ENCODE data around the gene OXNAD1.

The OXNAD1 gene

DNA sequence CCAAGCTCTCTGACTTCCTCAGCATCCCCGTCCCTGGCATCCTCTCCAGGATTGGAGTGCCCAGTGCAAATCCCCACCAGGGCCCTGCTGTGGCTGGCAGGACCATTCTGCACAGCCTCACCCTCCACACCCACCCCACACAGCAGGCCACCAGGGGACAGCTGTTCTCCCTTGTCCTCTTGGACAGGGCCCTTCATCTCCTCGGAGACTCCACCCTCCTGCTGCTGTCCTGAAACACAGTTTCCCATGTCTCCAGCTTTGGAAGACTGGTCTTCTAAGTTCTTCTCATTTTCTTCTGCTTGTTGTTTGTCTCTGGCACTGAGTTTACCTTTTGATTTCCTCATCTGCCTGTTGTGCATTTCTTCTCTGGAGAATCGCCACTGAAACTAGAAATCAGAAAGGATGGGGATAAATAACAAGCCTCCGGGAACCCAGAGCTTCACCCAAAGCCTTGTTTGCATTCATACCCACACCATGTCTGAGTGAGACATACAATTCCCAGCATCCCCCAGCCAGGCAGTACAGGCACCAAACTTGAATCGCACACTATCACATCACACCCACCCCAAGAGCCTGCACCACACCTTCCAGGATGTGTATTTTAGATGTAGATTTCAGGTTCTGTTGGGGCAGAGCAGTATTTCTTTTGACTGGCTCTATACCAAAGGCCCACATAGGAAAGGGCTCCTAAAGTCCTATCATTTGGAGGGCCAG lies 52.0 kb downstream of the OXNAD1 start:
- Histone ChIP-seq H4K91ac (ENCODE audit: low read length) (no peak overlapping the region), H2BK120ac (ENCODE audit: low read depth, low read length) (no peak overlapping the region), H3K36me3 (ENCODE audit: control insufficient read depth in 1 of 2, insufficient read depth in 2 of 2, low read depth in 1 of 2, low read length in 2 of 2) (peaks cover 61 to 73% of the 10 kb centered on the region in 2 experiments), H3K4me2 (ENCODE audit: low read length, poor library complexity, severe bottlenecking) (no peak overlapping the region), H3K79me1 (replicated peaks; ENCODE audit: low read length, poor library complexity, severe bottlenecking) (peaks cover 42% of the 10 kb centered on the region), H3K14ac (ENCODE audit: low read length in 2 of 2) (no peak overlapping the region), H3K4me3 (ENCODE audit: insufficient read depth in 1 of 2, low read depth in 1 of 2, low read length in 2 of 2) (no peak overlapping the region), H3K18ac (ENCODE audit: low read depth in 1 of 2, low read length in 2 of 2) (peak overlapping the region in 1 of 2 experiments; percentile 34), H2BK15ac (ENCODE audit: low read depth, poor library complexity, severe bottlenecking) (no peak overlapping the region), H2BK12ac (ENCODE audit: low read length in 2 of 2) (peak overlapping the region; percentile 52 to 80), H3K9ac (ENCODE audit: low read length) (no peak overlapping the region), H3K4me1 (ENCODE audit: control insufficient read depth, insufficient read depth, low read depth, low read length) (peaks cover 11% of the 10 kb centered on the region), H3K9me3 (ENCODE audit: control insufficient read depth, low read length) (no peaks in the 10 kb centered on the region), H2AFZ (ENCODE audit: low read depth, low read length) (no peak overlapping the region), H3K27ac (ENCODE audit: low read length, poor library complexity, severe bottlenecking) (no peak overlapping the region), H3K4ac (ENCODE audit: low read depth in 1 of 2, low read length in 2 of 2) (peak overlapping the region in 1 of 2 experiments; percentile 82), H4K8ac (ENCODE audit: low read length) (peak overlapping the region; percentile 81), H3K23ac (ENCODE audit: low read length in 2 of 2) (peak overlapping the region in 1 of 2 experiments; percentile 87), H3K27me3 (ENCODE audit: control insufficient read depth in 1 of 2, insufficient read depth in 1 of 2, low read length in 2 of 2) (no peaks in the 10 kb centered on the region), H2AK5ac (ENCODE audit: low read length, severe bottlenecking) (no peak overlapping the region), H2BK5ac (ENCODE audit: low read depth, low read length, poor library complexity, severe bottlenecking) (no peak overlapping the region)
- 96% methylated on average over 4 of the region's 5 CpGs for WGBS
- no peak for DNase-seq

DNA sequence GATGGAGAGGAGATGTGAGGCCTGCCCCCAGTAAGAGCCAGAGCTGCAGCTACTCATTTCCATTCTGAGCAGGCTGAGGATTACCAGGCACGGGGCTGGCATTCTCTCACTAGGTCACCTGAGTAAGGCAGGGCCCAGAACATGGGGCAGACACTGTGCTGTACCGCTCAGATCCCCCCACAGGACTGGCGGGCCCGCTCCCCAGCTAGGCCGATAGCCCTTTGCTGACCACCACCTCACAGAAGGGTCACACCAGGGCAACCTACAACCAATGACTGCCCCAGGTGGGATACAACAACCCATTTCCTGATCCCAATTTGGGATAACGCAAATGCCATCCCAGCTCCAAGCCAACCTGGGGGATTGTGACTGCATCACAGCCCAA lies 52.5 kb downstream of the OXNAD1 start:
- H3K4me3 ChIP-seq (ENCODE audit: insufficient read depth in 1 of 2, low read depth in 1 of 2, low read length in 2 of 2), result no peak overlapping the region

DNA sequence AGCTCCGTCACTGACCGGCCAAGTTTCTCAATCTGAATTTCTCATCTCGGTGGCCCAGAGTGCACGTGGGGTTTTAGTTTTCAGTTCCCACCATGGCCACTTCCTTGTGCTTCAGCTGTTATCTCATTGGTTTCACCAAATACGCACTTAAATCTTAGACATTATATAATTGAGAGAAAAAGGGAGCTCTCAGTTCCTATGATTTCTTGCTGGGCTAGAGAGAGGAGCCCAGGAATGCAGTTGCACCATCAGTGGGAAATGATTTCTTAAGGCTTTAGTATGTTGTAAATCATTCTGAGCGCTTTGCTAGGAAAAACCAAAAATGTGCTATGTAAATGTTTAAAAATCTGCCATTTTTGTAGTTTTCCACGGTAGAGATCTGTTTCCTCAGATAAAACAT lies 53.2 kb downstream of the OXNAD1 start:
- peak overlapping the region in 1 of 2 experiments; percentile 94 for H2BK12ac ChIP-seq (ENCODE audit: low read length in 2 of 2)
- H3K4ac ChIP-seq (ENCODE audit: low read depth in 1 of 2, low read length in 2 of 2), result no peak overlapping the region
- peaks cover 13% of the 10 kb centered on the region for H3K4me1 ChIP-seq (ENCODE audit: control insufficient read depth, insufficient read depth, low read depth, low read length)
- H3K14ac ChIP-seq (ENCODE audit: low read length in 2 of 2), result no peak overlapping the region
- peak overlapping the region; percentile 36 for H4K91ac ChIP-seq (ENCODE audit: low read length)
- peaks cover 45% of the 10 kb centered on the region for H3K79me1 ChIP-seq (replicated peaks; ENCODE audit: low read length, poor library complexity, severe bottlenecking)
- H3K27me3 ChIP-seq (ENCODE audit: control insufficient read depth in 1 of 2, insufficient read depth in 1 of 2, low read length in 2 of 2), result no peaks in the 10 kb centered on the region
- H2AK5ac ChIP-seq (ENCODE audit: low read length, severe bottlenecking), result no peak overlapping the region
- H3K4me3 ChIP-seq (ENCODE audit: insufficient read depth in 1 of 2, low read depth in 1 of 2, low read length in 2 of 2), result no peak overlapping the region
- no peak overlapping the region for H3K27ac ChIP-seq (ENCODE audit: low read length, poor library complexity, severe bottlenecking)
- H3K9me3 ChIP-seq (ENCODE audit: control insufficient read depth, low read length), result no peaks in the 10 kb centered on the region
- WGBS, result 74% methylated on average over 4 of the region's 7 CpGs
- H2BK15ac ChIP-seq (ENCODE audit: low read depth, poor library complexity, severe bottlenecking), result no peak overlapping the region
- H2BK120ac ChIP-seq (ENCODE audit: low read depth, low read length), result no peak overlapping the region
- no peak overlapping the region for H3K23ac ChIP-seq (ENCODE audit: low read length in 2 of 2)
- peaks cover 65 to 84% of the 10 kb centered on the region in 2 experiments for H3K36me3 ChIP-seq (ENCODE audit: control insufficient read depth in 1 of 2, insufficient read depth in 2 of 2, low read depth in 1 of 2, low read length in 2 of 2)
- no peak overlapping the region for H3K4me2 ChIP-seq (ENCODE audit: low read length, poor library complexity, severe bottlenecking)
- peak overlapping the region in 1 of 2 experiments; percentile 70 for H3K18ac ChIP-seq (ENCODE audit: low read depth in 1 of 2, low read length in 2 of 2)
- no peak overlapping the region for H2AFZ ChIP-seq (ENCODE audit: low read depth, low read length)
- DNase-seq, result peak; percentile 81
- H3K9ac ChIP-seq (ENCODE audit: low read length), result no peak overlapping the region
- H2BK5ac ChIP-seq (ENCODE audit: low read depth, low read length, poor library complexity, severe bottlenecking), result no peak overlapping the region
- peak overlapping the region; percentile 81 for H4K8ac ChIP-seq (ENCODE audit: low read length)

More for the DNA sequence above, 52.5 kb downstream of the OXNAD1 start:
- H2BK5ac ChIP-seq (ENCODE audit: low read depth, low read length, poor library complexity, severe bottlenecking), result no peak overlapping the region
- H3K9me3 ChIP-seq (ENCODE audit: control insufficient read depth, low read length), result no peaks in the 10 kb centered on the region
- H3K79me1 ChIP-seq (replicated peaks; ENCODE audit: low read length, poor library complexity, severe bottlenecking), result peaks cover 39% of the 10 kb centered on the region
- peaks cover 13% of the 10 kb centered on the region for H3K4me1 ChIP-seq (ENCODE audit: control insufficient read depth, insufficient read depth, low read depth, low read length)
- H3K4ac ChIP-seq (ENCODE audit: low read depth in 1 of 2, low read length in 2 of 2), result peak overlapping the region; percentile 82
- 96% methylated on average over 6 of the region's 6 CpGs for WGBS
- no peak overlapping the region for H3K23ac ChIP-seq (ENCODE audit: low read length in 2 of 2)
- H4K91ac ChIP-seq (ENCODE audit: low read length), result peak overlapping the region; percentile 88
- DNase-seq, result no peak
- peak overlapping the region; percentile 81 for H4K8ac ChIP-seq (ENCODE audit: low read length)
- no peak overlapping the region for H3K4me2 ChIP-seq (ENCODE audit: low read length, poor library complexity, severe bottlenecking)
- peak overlapping the region; percentile 42 for H2AK5ac ChIP-seq (ENCODE audit: low read length, severe bottlenecking)
- H3K27ac ChIP-seq (ENCODE audit: low read length, poor library complexity, severe bottlenecking), result no peak overlapping the region
- peak overlapping the region; percentile 70 to 90 for H3K18ac ChIP-seq (ENCODE audit: low read depth in 1 of 2, low read length in 2 of 2)
- no peak overlapping the region for H2AFZ ChIP-seq (ENCODE audit: low read depth, low read length)
- peak overlapping the region; percentile 60 for H2BK15ac ChIP-seq (ENCODE audit: low read depth, poor library complexity, severe bottlenecking)
- H3K14ac ChIP-seq (ENCODE audit: low read length in 2 of 2), result peak overlapping the region in 1 of 2 experiments; percentile 84
- peaks cover 61 to 79% of the 10 kb centered on the region in 2 experiments for H3K36me3 ChIP-seq (ENCODE audit: control insufficient read depth in 1 of 2, insufficient read depth in 2 of 2, low read depth in 1 of 2, low read length in 2 of 2)
- no peaks in the 10 kb centered on the region for H3K27me3 ChIP-seq (ENCODE audit: control insufficient read depth in 1 of 2, insufficient read depth in 1 of 2, low read length in 2 of 2)
- H3K9ac ChIP-seq (ENCODE audit: low read length), result no peak overlapping the region
- H2BK12ac ChIP-seq (ENCODE audit: low read length in 2 of 2), result peak overlapping the region; percentile 80 to 94
- peak overlapping the region; percentile 84 for H2BK120ac ChIP-seq (ENCODE audit: low read depth, low read length)

DNA sequence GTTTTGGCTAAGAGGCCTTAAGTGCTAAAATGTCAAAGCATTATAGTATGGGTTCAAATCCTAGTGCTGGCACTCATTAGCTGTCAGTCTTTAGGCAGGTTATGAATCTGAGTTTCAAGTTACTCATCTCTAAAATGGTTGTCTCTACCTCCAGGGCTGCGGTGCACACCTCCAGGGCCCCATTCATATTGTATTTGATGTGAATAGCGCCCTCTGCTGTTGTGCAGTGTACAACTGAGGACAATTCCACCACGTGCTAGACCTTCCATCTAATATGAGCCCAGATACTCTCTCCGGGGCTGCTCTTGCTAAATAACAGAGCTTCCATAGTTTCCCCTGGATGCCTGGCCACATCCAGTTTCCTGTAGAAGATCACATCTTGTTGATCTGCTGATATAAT lies 54.3 kb downstream of the OXNAD1 start:
- DNase-seq, result no peak
- no peak overlapping the region for H2BK120ac ChIP-seq (ENCODE audit: low read depth, low read length)
- peaks cover 13% of the 10 kb centered on the region for H3K4me1 ChIP-seq (ENCODE audit: control insufficient read depth, insufficient read depth, low read depth, low read length)
- H3K9me3 ChIP-seq (ENCODE audit: control insufficient read depth, low read length), result no peaks in the 10 kb centered on the region
- H2BK12ac ChIP-seq (ENCODE audit: low read length in 2 of 2), result peak overlapping the region in 1 of 2 experiments; percentile 74
- no peak overlapping the region for H3K4me2 ChIP-seq (ENCODE audit: low read length, poor library complexity, severe bottlenecking)
- H3K4ac ChIP-seq (ENCODE audit: low read depth in 1 of 2, low read length in 2 of 2), result no peak overlapping the region
- H3K18ac ChIP-seq (ENCODE audit: low read depth in 1 of 2, low read length in 2 of 2), result peak overlapping the region in 1 of 2 experiments; percentile 80
- H3K4me3 ChIP-seq (ENCODE audit: insufficient read depth in 1 of 2, low read depth in 1 of 2, low read length in 2 of 2), result no peak overlapping the region
- H3K9ac ChIP-seq (ENCODE audit: low read length), result no peak overlapping the region
- no peak overlapping the region for H3K23ac ChIP-seq (ENCODE audit: low read length in 2 of 2)
- no peak overlapping the region for H2AK5ac ChIP-seq (ENCODE audit: low read length, severe bottlenecking)
- no peak overlapping the region for H2BK5ac ChIP-seq (ENCODE audit: low read depth, low read length, poor library complexity, severe bottlenecking)
- H3K14ac ChIP-seq (ENCODE audit: low read length in 2 of 2), result no peak overlapping the region
- WGBS, result 71% methylated on average over 4 of the region's 4 CpGs
- H2AFZ ChIP-seq (ENCODE audit: low read depth, low read length), result no peak overlapping the region
- no peak overlapping the region for H2BK15ac ChIP-seq (ENCODE audit: low read depth, poor library complexity, severe bottlenecking)
- H3K79me1 ChIP-seq (replicated peaks; ENCODE audit: low read length, poor library complexity, severe bottlenecking), result peaks cover 46% of the 10 kb centered on the region
- H3K27ac ChIP-seq (ENCODE audit: low read length, poor library complexity, severe bottlenecking), result no peak overlapping the region
- peaks cover 66 to 84% of the 10 kb centered on the region in 2 experiments for H3K36me3 ChIP-seq (ENCODE audit: control insufficient read depth in 1 of 2, insufficient read depth in 2 of 2, low read depth in 1 of 2, low read length in 2 of 2)
- no peak overlapping the region for H4K8ac ChIP-seq (ENCODE audit: low read length)
- no peak overlapping the region for H4K91ac ChIP-seq (ENCODE audit: low read length)
- no peaks in the 10 kb centered on the region for H3K27me3 ChIP-seq (ENCODE audit: control insufficient read depth in 1 of 2, insufficient read depth in 1 of 2, low read length in 2 of 2)

Measured in mesenchymal stem cell (in vitro differentiated cells and primary cell).